ENCODE measurements around the gene MEIS1.

DNA sequence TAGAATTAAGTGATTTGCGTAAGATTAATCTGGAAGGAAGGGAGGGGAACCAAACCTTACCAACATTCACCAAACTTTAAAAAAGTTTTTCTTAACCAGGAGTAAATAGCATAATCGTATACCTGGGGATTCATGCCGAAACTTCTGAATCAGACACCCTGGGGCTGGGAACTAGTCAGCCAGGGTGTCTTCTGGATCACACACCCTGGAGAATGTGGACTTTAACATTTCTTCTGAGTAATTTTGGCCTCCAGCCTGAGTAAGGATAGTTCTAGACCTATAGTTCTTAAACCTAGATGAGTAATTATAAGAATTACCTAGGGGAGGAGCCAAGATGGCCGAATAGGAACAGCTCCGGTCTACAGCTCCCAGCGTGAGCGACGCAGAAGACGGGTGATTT is 44.1 kb upstream of the MEIS1 start:
- TF ChIP-seq, protein P1, sequence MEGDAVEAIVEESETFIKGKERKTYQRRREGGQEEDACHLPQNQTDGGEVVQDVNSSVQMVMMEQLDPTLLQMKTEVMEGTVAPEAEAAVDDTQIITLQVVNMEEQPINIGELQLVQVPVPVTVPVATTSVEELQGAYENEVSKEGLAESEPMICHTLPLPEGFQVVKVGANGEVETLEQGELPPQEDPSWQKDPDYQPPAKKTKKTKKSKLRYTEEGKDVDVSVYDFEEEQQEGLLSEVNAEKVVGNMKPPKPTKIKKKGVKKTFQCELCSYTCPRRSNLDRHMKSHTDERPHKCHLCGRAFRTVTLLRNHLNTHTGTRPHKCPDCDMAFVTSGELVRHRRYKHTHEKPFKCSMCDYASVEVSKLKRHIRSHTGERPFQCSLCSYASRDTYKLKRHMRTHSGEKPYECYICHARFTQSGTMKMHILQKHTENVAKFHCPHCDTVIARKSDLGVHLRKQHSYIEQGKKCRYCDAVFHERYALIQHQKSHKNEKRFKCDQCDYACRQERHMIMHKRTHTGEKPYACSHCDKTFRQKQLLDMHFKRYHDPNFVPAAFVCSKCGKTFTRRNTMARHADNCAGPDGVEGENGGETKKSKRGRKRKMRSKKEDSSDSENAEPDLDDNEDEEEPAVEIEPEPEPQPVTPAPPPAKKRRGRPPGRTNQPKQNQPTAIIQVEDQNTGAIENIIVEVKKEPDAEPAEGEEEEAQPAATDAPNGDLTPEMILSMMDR (optimal IDR thresholded peaks at IDR 0.05 in 1 of 3, IDR thresholded peaks at IDR 0.05 in 1 of 3, conservative IDR thresholded peaks at IDR 0.05 in 1 of 3; ENCODE audit: extremely low read depth in 1 of 3, insufficient read depth in 2 of 3, low read length in 3 of 3) = no peak
- no peak for TF ChIP-seq EZH2 (IDR thresholded peaks at IDR 0.05; ENCODE audit: low read length)

All from keratinocyte (primary cell).